GM19099 (cell line): ENCODE results near the gene SIGLEC9.

ENCODE experiments used
- POLR2A ChIP-seq: IDR thresholded peaks from 3 replicates; pipeline ENCODE4 v1.6.1; 2011; ENCODE audit warnings: low read depth; ENCODE audit not compliant: insufficient read length; ENCODE audit errors: extremely low read depth

Gene SIGLEC9

GRCh38 chr19:51091895-51092873 lies 32.5 kb upstream of the SIGLEC9 start:
- no peak for TF ChIP-seq POLR2A

GRCh38 chr19:51093101-51093500 lies 31.6 kb upstream of the SIGLEC9 start:
- no peak for TF ChIP-seq POLR2A

DNA sequence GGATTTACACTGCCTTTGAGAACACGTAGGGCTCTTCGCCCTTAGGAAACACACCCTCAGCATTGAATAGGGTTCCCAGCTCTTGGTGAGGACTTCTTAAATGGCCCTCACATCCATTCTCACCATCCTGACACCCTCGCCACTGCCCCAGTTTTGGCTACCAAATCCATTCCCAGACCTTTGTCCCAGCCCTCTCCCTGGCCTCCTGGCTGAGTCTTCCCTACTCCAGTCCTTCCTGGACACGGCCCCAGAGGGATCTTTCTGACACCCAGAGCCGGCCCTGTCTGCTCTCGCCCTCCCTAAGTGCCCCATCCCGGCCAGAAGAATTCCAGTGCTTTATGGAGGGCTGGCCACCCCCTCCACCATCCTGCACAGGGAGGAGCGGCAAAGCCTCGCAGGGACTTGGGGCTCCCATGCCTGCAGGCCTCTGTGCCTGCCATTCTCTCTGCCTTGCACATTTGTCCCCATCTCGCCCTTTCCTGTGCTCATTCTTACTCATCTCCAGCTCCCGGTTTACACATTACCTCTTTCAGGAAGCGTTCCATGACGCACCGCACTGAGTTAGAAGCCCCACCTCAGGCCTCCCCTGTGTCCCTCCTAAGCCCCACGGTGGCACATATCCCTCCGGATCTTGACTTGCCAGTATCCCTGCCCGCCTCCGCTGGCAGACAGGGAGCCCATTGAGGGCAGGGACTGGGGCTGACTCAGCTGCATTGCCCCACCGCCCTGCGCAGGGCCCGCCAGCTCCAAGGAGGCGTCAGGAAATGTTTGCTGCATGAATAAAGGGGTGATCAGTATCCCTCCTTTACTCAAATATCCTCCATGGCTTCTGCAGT lies 31.0 kb upstream of the SIGLEC9 start:
- TF ChIP-seq POLR2A = no peak

GRCh38 chr19:51094696-51095279 lies 29.9 kb upstream of the SIGLEC9 start:
- TF ChIP-seq POLR2A = no peak

DNA sequence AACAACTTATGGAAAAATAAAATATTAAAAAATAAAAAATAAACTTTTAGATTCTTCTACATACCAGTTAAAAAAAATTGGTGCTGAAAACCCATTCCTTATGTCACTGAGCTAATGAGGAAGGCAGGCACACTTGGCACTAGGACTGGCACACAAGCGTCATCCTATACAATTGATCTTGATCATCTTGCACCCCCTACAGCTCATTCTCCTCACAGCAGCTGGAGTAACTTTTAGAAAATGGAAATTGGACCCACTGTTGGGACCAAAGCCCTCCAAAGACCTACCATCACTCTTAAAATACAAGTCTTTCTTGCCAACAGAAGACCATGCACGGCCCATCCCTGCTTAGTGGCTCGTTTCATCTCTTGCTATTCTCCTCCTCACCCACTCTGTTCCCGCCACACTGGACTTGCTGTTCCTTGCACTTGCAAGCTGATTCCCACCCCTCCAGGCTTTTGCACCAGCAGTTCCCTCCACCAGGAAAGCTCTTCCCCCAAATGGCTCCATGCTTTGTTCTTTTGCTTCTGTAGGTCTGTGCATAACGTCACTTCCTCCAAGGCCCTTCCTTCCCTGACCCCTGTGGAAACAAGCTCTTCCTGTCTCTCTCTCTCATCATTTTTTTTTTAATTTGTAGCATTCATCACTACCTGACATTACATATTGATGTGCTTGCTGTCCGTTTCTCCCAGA lies 28.1 kb upstream of the SIGLEC9 start:
- TF ChIP-seq POLR2A = no peak

DNA sequence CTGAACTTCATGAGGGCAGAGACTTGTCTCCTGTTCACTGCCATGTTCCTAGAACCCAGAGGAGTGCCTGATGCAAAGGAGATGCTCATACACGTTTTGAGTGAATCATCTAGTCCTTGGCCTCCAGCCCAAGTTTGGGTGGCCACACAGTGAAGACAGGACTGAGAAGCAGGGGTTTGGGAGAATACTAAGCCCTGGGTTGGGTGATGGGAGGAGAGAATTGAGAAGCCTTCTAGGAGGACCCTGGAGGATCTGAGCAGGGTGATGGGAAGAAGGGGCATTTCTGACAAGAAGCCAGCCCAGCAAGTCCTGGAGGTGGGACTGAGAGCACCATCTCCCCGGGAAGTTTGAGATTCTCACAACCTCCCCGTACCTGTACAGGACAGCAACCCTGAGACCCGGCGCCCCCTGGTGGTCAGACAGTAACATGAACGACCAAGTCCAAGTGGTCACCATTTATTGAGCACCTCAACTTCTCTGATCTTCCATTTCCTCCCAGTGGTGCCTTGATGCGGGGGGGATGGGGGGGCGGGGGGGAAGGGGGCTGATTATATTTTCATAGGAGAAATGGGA lies 27.5 kb upstream of the SIGLEC9 start:
- TF ChIP-seq POLR2A = no peak

GRCh38 chr19:51097796-51098195 lies 26.9 kb upstream of the SIGLEC9 start:
- TF ChIP-seq POLR2A = no peak

- TF ChIP-seq POLR2A = no peak
Measured at GRCh38 chr19:51098365-51099046, 26.2 kb upstream of the SIGLEC9 start.

DNA sequence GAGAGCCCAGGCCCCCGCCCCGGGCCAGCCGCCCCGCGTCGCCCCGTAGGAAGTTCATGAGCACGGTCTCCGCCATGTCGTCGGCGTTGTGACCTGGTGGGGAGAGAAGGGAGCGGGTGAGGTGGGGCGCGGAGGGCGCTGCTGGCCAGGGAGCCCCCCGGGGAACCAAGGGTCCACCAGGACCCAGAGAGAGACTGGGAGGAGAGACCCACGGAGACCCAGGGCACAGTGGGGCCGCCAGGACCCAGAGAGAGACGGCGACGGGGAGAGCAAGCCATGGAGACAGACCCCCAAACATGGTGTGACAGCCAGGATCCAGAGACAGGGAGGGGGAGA lies 25.7 kb upstream of the SIGLEC9 start:
- TF ChIP-seq POLR2A = no peak

GRCh38 chr19:51100601-51101000 lies 24.1 kb upstream of the SIGLEC9 start:
- no peak for TF ChIP-seq POLR2A

DNA sequence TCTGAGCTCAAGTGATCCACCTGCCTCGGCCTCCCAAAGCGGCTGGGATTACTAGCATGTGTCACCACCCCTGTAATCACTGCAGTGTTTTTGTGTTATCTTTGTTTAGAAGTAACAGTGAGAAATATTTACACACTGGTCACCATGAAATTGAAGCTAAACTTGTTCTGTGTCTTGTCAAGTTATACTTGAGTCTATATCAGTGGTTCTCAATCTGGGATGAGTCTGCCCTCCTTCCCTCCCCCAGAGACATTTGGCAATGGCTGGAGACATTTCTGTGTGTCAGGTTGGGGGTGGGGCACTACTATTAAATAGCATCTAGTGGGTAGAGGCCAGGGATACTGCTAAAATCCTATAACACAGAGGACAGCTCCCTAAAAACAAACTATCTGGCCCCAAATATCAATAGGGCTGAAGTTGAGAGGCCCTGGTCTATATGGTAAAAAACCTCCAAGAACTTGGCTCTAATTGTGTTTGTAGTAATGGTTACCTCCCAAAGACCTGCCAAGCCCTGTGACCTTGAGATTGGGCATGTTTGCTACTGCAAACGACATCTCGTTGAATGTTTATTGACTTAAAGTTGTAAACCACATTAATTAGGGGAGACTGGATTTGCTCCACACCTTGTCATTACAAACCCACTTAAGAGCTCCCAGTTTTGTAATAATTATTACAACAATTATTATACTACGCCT lies 23.4 kb upstream of the SIGLEC9 start:
- TF ChIP-seq POLR2A = no peak

GRCh38 chr19:51102991-51103390 lies 21.7 kb upstream of the SIGLEC9 start:
- TF ChIP-seq POLR2A = no peak

GRCh38 chr19:51103926-51104341 lies 20.8 kb upstream of the SIGLEC9 start:
- no peak for TF ChIP-seq POLR2A
